GM12874 (cell line): ENCODE results near the gene AK4.

Source experiments
- CTCF ChIP-seq: IDR thresholded peaks from 2 replicates; pipeline ENCODE4 v1.5.1; 2011; ENCODE audit warnings: low read depth, mild to moderate bottlenecking, control low read depth, low read length, moderate library complexity; ENCODE audit not compliant: insufficient read depth

AK4 gene

GRCh38 chr1:65147424-65148177 lies 402 bp upstream of the AK4 start:
- TF ChIP-seq CTCF: no peak

- TF ChIP-seq CTCF: no peak
These were observed 746 bp downstream of the AK4 start for GRCh38 chr1:65148548-65149350.

- no peak for TF ChIP-seq CTCF
These were observed 1.5 kb downstream of the AK4 start for GRCh38 chr1:65149351-65150107.

GRCh38 chr1:65150108-65150463 lies 2.1 kb downstream of the AK4 start:
- no peak for TF ChIP-seq CTCF

GRCh38 chr1:65150583-65151263 lies 2.7 kb downstream of the AK4 start:
- TF ChIP-seq CTCF: no peak

- no peak for TF ChIP-seq CTCF
These were observed 3.6 kb downstream of the AK4 start for GRCh38 chr1:65151641-65152040.
